ENCODE results near the gene TBCC.
"Not testable (repeated sequence)": the region's sequence is repeated elsewhere in the genome, so short reads cannot be mapped to it uniquely, and the experiment has no call there.

TBCC gene

GRCh38 chr6:42733867-42734481 lies 11.9 kb downstream of the TBCC start:
- not testable (repeated sequence) for DNase-seq (ENCODE audit: low read depth)

GRCh38 chr6:42729731-42730130 lies 16.2 kb downstream of the TBCC start:
- DNase-seq (ENCODE audit: low read depth) = no peak

DNA sequence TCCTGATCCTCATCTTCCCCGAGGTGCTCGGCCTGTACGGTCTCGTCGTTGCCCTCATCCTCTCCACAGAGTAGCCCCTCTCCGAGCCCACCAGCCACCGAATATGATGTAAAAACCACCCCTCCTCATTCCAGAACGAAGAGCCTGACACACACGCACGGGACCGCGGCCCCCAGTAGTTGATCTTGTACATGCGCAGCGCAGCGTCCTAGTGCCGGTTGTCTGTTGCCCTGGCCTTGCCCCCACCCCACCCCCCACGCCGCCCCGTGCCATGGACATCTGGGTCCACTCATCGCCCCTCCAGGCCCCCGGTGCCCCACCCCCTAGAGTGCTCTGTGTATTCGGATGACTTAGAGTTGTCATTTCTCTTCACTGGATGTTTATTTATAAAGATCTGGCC lies 18.3 kb downstream of the TBCC start:
- DNase-seq (ENCODE audit: low read depth) = no peak

DNA sequence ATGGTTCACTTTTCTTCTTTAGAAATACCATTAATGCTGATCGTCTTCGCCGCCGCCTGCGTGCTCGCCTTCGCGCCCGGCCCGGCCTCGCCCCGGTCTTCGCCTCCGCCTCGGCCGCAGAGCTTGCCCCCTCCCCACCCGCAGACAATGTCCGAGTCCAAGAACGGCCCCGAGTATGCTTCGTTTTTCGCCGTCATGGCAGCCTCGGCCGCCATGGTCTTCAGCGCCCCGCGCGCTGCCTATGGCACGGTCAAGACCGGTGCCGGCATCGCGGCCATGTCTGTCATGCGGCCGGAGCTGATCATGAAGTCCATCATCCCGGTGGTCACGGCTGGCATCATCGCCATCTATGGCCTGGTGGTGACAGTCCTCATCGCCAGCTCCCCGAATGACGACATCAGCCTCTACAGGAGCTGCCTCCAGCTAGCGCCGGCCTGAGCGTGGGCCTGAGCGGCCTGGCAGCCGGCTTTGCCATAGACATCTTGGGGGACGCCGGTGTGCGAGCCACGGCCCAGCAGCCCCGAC lies 18.8 kb downstream of the TBCC start:
- no peak for DNase-seq (ENCODE audit: low read depth)

DNA sequence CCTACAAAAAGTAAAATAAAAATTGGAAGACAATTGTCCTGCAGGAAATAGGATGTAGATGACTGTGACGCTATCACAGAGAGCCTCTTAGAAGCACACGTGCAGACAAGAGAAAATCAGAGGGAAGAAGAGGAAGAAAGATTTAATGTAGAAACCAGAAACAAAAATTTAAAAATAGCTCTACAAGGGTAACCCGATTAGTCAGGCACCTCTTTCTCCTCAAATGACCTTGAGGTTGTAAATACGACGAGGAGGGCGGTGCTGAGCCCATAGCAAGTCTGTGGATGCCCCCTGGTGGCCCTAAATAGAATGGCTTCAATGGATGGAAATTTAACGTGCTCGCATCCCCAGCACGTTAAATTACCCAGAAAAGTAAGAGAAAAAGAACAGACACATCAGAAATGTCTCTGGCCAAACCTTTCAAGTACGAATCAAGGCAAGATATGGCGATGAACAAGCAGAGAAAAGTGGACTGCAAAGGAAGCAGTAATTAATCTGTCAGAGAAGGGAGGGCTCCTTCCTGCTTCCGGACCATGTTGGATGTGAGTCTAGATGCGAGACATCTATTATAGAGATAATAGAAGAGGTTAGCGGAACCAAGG lies 19.3 kb downstream of the TBCC start:
- peak; percentile 57 for DNase-seq (ENCODE audit: low read depth)

GRCh38 chr6:42726026-42726425 lies 19.9 kb downstream of the TBCC start:
- no peak for DNase-seq (ENCODE audit: low read depth)

- no peak for DNase-seq (ENCODE audit: low read depth)
These were observed 21.1 kb downstream of the TBCC start for GRCh38 chr6:42724825-42725224.

DNA sequence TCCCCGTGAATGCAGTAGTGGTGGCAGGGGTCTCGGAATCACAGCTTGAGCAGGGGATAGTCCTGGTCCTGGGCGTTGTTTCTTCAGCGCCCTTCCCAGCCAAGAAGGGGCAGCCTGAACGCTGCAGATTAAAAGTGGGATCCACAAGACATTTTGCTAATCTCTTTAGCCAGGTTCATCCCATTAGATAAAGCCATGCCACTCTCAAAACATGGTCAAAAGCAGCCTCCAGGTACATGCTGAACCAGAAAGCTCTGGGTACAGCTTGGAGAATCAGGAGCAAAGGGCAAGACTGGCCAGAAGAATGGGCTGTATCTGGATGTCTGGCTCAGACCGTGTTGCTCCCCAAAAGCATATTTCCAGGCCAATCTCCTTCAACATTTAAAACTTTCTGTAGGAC lies 23.4 kb downstream of the TBCC start, which contains the start of gene PRPH2:
TSS of gene PRPH2 (minus strand) at position 101 of the 400 bp plus-strand sequence. CDS start 263 bp downstream, outside the sequence.
- no peak for DNase-seq (ENCODE audit: low read depth)

DNA sequence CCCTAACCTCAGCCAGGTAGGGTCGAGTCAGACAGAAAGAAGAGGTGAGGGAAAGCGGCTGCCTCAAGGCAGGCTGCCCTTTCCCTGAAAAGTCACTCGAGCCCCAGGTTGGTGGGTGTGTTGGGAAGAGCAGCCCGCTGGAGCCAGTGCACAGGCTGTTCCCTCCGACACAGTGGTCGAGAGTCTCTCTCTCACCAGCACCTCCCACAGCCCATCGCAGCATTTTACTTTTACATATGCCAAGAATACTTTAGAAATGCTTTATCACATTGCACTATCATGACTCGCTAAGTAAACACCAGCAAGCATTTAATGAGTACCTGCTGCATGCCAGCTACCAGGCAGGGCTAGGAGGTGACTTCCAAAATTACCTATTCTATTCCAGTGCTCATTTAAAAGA lies 25.2 kb downstream of the TBCC start:
- DNase-seq (ENCODE audit: low read depth) = no peak

DNA sequence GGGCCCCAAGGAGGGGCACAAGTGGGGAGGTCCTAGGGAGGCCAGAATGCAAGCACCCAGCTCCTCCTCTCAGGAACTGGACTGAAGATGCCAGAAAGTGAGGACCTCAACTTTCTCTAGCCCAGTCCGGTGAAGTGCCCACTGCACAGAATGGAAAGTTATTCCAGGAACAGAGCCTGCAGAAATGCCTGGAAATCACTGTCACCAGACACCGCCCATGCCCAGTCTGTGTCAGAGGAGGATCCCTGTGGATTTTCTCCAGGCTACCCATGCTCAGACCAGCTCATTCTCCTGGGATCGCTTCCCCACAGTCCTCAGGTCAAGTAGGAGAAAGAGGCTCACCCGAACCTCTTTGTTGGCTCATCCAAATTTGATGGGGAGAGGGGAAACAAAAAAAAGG lies 30.0 kb downstream of the TBCC start:
- no peak for DNase-seq (ENCODE audit: low read depth)

DNA sequence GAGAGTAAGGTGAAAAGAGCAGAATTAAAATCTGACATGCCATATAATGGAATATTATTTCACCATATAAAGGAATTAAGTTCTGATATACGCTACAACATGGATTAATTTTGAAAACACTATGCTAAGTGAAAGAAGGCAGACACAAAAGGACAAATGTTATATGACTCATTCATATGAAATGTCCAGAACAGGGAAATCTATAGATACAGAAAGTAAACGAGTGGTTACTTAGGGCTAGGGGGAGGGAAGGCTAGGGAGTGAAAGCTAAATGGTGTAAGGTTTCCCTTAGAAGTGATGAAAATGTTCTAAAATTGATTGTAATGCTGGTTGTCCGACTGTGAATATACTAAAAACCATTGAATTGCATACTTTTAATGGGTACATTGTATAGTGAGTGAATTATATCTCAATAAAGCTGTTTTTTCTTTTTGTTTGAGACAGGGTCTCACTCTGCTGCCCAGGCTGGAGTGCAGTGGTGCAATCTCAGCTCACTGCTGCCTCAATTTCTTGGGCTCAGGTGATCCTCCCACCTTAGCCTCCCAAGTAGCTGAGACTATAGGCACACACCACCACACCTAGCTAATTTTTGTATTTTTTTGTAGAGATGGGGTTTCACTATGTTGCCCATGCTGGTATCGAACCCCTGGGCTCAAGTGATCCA lies 31.7 kb downstream of the TBCC start:
- DNase-seq (ENCODE audit: low read depth) = no peak

GRCh38 chr6:42711930-42712329 lies 34.0 kb downstream of the TBCC start:
- DNase-seq (ENCODE audit: low read depth) = no peak

DNA sequence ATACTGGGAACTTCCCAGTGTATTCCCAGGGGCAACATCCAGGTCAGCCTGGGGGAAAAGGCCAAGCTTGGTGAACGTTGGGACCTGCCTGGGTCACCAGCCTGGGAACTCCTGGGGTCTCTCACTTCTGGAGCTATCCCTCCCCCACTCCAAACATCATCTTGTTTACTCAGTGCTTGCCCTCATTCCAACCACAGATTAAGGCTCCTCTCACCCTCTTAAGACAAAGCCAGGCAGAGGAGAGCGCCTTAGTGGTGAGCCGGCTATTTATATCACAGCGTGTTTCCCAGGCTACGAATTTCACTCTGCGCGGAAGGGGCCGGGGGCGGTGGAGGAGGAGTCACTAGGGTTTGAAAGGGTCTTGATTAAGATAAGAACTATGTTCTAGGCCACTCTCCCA lies 35.6 kb downstream of the TBCC start:
- DNase-seq (ENCODE audit: low read depth) = no peak

- DNase-seq (ENCODE audit: low read depth) = no peak
These were observed 36.0 kb downstream of the TBCC start for GRCh38 chr6:42709871-42710270.

- no peak for DNase-seq (ENCODE audit: low read depth)
These were observed 37.8 kb downstream of the TBCC start for GRCh38 chr6:42708096-42708495.

DNA sequence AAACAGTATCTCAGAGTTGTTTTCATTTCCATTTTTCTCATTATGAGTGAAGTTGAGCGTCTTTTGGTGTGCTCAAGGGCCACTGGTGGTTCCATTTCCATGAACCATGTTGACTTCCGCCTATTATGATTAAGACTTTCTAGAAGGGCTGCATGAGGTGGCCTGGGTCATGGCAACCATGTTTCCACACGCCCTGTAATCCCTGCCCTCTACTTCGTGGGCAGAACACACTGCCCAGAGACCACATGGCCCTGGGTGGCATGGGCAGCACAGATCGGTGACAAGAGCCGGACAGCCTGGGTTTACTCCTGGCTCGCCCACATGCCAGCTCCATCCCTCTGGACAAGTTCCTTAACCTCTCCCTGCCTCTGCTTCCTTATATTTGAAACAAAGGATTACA lies 38.3 kb downstream of the TBCC start:
- no peak for DNase-seq (ENCODE audit: low read depth)

DNA sequence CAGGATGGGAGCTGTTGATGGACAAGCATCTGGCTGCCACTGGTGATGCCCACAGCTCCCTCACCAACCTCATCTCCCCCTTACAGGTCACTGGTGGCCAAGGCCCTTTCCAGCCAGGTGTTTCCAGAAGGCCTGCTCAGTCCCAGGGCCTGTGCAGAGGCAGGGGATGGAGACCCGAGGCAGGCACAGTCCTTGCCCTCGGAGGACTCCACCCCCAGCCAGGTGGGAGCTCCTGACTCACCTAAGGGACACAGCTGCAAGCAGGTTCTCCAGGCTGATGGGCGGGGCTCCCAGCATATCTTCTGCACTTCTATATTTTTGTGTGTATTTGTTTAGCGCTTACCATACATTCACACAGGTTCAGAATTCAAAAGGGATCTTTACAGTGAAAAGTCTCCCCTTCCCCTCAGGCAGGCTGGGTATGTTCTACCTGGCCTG lies 40.9 kb downstream of the TBCC start:
- DNase-seq (ENCODE audit: low read depth) = no peak

DNA sequence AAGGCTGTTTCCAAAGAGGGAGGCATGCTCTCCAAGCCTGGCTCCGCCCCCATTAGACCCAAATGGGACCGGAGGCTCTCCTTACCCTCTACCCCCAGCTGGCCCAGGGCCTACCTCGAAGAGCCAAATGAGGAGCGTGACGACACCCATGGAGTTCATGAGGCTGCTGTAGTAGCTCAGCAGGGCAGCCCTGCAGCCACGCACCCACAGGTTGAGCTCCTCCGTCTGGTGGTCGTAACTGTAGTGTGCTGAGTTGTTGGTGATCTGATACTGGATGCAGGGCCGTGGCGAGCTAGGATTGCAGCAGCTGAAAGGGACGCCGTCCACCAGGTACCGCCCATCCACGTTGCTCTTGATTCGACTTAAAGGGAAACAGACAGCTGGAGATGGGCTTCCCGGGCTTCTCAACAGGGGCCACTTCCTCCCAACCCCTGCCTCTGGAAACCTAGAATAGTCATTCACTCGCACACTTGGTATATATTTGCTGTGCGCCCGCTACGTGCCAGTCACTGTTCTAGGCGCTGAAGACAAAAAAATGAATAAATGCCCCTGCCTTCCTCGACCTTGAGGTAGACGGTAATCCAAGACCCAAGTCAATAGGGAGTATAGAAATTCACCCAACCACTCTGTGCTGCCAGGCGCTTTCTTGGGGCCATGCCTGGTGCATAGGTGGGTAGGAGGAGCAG lies 41.5 kb downstream of the TBCC start:
- DNase-seq (ENCODE audit: low read depth) = no peak

DNA sequence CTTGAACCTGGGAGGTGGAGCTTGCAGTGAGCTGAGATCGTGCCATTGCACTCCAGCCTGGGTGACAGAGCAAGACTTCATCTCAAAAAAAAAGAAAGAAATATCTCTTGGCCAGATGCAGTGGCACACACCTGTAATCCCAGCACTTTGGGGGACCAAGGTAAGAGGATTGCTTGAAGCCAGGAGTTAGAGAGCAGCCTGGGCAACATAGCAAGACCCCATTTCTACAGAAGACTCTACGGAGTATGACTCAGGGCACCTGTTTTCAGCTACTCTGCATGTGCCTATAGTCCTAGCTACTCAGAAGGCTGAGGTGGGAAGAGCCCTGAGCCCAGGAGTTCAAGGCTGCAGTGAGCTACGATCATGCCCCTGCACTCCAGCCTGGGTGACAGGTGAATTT lies 43.1 kb downstream of the TBCC start:
- not testable (repeated sequence) for DNase-seq (ENCODE audit: low read depth)

DNA sequence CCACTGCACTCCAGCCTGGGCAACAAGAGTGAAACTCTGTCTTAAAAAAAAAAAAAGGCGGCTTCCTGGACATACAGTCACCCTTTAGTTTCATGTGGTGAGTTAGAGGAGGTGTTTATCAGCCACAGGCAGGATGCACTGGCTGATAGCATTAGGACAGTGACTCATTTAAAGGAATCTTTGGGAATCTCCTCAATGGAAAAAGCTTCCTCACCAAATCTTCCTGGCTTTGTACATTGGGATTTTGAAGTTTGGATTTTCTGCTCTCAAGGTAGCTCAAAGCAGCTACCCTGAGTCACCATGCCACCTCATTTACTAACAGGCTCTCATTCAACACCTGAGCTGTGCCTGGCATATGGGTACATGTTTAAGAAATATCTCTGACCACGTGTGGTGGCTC lies 43.7 kb downstream of the TBCC start:
- DNase-seq (ENCODE audit: low read depth) = no peak

- DNase-seq (ENCODE audit: low read depth) = no peak
These were observed 47.7 kb downstream of the TBCC start for GRCh38 chr6:42698217-42698616.

DNA sequence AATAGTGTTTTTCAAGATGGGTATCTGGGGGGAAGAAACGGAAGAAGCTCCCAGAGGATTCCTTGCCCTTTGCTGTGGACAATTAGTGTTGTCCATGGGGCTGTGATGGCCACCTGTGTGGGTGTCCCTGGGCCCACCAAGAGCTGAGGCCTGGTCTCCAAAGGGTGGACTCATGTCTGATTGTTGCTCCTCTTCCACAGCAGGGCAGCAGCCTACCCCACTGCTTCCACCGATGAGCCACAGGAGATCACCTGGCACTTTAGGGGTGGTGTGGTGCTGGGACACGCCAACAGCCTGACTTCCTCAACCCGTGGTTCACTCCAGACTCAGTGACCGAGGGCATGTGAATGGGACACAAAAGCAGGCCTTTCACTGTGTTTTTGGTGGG lies 48.6 kb downstream of the TBCC start:
- no peak for DNase-seq (ENCODE audit: low read depth)

Measured in T-helper 22 cell (primary cell).